Esophagus muscularis mucosa (tissue), 4 donors: ENCODE results near the gene PRDM16. TPM values are rescaled to one million over a fixed set of nuclear protein-coding genes. Genes with fewer than 3 reads are reported as not detected.

ENCODE experiments used
- DNase-seq: peaks from one replicate; pipeline ENCODE4 v3.0.0-alpha.2; 2017; ENCODE audit errors: extremely low spot score
- H3K27ac ChIP-seq, 4 donors: fragments of 200-600 bp; sonication (generic); replicated peaks in 1 of 4; 1 replicate in 3 of 4; 2 replicates in 1 of 4; pipeline ENCODE4 v1.5.1; 2016 to 2019; ENCODE audit warnings: mild to moderate bottlenecking in 1 of 4
- H3K27me3 ChIP-seq, 4 donors: fragments of 200-600 bp; sonication (generic); one replicate each; pipeline versions ENCODE4 v1.5.1 to v1.6.0; 2016 to 2019
- H3K36me3 ChIP-seq, 4 donors: fragments of 200-600 bp; sonication (generic); one replicate each; pipeline ENCODE4 v1.5.1; 2016 to 2019
- H3K4me1 ChIP-seq, 4 donors: fragments of 200-600 bp; sonication (generic); one replicate each; pipeline ENCODE4 v1.5.1; 2016 to 2019
- H3K4me3 ChIP-seq, 4 donors: fragments of 200-600 bp; sonication (generic); 1 replicate in 2 of 4; 2 replicates in 2 of 4; pipeline ENCODE4 v1.5.1; 2016 to 2019; ENCODE audit warnings: mild to moderate bottlenecking in 4 of 4, moderate library complexity in 1 of 4
- H3K9me3 ChIP-seq, 4 donors: fragments of 200-600 bp; sonication (generic); 1 replicate in 3 of 4; 2 replicates in 1 of 4; pipeline ENCODE4 v1.5.1; 2016 to 2019
- EP300 ChIP-seq: sonication (generic); formaldehyde crosslinking; IDR thresholded peaks from one replicate; pipeline ENCODE4 v1.6.1; 2017; ENCODE audit warnings: antibody characterized with exemption
- POLR2A ChIP-seq: fragments of 450-650 bp; IDR thresholded peaks from one replicate; pipeline ENCODE4 v1.6.1; 2017; ENCODE audit warnings: antibody characterized with exemption, moderate library complexity, mild to moderate bottlenecking, low read depth
- POLR2AphosphoS5 ChIP-seq, 2 donors: sonication (generic); formaldehyde crosslinking; IDR thresholded peaks; one replicate each; pipeline ENCODE4 v1.6.1; 2017; ENCODE audit warnings: antibody characterized with exemption in 2 of 2
- WGBS: methylation state at CpG from one replicate; pipeline ENCODE4 v1.1.5; 2018; 5-methylcytosine and 5-hydroxymethylcytosine counted together
- intact Hi-C: fragments of 100-400 bp; cut with DNase I; formaldehyde crosslinking; loops from one replicate; pipeline ENCODE4 v1.15.1; 2023
- total RNA-seq, 4 donors: library from RNA; depleted of rRNA; stranded (reverse); fragments of >200 nt; gene quantifications; one replicate each; pipeline versions ENCODE4 v1.1.0 to v1.2.1, GENCODE V29; 2016
- TF ChIP-seq, protein P1 (sequence below), 3 experiments: fragments of 200-600 bp in 2 of 3; fragments of 450-650 bp in 1 of 3; sonication (generic) in 2 of 3; IDR thresholded peaks; one replicate each; pipeline ENCODE4 v1.5.1; 2017 to 2019; ENCODE audit warnings: antibody characterized with exemption in 3 of 3, mild to moderate bottlenecking in 2 of 3, moderate library complexity in 1 of 3

The PRDM16 gene
- total RNA-seq, 4 donors from 2014 or later: 1.2 to 4.4 (median 2.2) TPM

DNA sequence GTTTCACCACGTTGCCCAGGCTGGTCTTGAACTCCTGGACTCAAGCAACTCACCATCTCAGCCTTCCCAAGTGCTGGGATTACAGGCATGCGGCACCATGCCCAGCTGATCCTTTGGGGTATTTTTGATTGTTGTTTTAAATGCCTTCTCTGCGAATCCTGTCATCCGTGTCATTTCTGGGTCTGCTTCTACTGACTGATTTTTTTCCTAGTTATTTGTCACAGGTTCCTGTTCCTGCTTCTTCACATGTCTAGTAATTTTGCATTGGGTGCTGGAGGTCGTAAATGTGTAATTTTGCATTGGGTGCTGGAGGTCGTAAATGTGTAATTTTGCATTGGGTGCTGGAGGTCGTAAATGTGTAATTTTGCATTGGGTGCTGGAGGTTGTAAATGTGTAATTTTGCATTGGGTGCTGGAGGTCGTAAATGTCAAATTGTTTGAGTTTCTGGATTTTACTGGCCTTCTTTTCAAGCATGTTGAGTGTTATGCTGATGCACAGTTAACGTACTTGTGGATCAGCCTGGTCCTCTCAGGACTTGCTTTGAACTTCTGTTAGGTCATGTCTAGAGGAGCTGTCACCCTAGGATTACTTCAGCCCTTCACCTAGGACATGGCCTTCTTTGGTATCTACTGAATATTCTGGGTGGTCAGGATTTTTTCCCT lies 381.3 kb downstream of the PRDM16 start:
- Histone ChIP-seq H3K27me3 (peaks cover 5 to 71% (median 36%) of the 10 kb centered on the region in 4 donors), H3K4me1 (peaks cover 19 to 28% (median 25%) of the 10 kb centered on the region in 4 donors), H3K4me3 (no peak overlapping the region), H3K36me3 (no peaks in the 10 kb centered on the region), H3K27ac (no peak overlapping the region), H3K9me3 (peaks cover 0 to 21% (median 16%) of the 10 kb centered on the region in 4 donors)
- TF ChIP-seq EP300 (no peak), POLR2A (no peak), POLR2AphosphoS5 (IDR thresholded peaks at IDR 0.05) (no peak)
- TF ChIP-seq, protein P1, sequence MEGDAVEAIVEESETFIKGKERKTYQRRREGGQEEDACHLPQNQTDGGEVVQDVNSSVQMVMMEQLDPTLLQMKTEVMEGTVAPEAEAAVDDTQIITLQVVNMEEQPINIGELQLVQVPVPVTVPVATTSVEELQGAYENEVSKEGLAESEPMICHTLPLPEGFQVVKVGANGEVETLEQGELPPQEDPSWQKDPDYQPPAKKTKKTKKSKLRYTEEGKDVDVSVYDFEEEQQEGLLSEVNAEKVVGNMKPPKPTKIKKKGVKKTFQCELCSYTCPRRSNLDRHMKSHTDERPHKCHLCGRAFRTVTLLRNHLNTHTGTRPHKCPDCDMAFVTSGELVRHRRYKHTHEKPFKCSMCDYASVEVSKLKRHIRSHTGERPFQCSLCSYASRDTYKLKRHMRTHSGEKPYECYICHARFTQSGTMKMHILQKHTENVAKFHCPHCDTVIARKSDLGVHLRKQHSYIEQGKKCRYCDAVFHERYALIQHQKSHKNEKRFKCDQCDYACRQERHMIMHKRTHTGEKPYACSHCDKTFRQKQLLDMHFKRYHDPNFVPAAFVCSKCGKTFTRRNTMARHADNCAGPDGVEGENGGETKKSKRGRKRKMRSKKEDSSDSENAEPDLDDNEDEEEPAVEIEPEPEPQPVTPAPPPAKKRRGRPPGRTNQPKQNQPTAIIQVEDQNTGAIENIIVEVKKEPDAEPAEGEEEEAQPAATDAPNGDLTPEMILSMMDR (IDR thresholded peaks at IDR 0.05): no peak
- intact Hi-C loops: no loop called here
- no peak for DNase-seq
- 79% methylated on average over 9 of the region's 9 CpGs for WGBS

DNA sequence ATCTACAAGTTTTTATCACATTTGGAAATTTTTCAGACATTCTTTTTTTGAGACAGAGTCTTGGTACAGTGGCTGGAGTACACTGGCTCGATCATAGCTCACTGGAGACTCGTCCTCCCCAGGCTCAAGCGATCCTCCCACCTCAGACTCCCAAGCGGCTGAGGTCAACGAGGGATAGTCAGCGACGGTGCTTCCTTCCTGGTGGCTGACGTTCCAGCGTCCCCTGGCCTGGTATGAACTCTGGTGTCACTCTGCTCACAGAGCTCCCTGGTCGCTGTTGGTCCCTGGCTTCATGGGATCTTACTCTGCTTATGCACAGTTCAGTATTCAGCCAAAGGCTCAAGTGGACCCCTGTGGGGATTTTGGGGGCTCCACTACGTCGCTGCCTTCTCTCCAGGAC lies 382.0 kb downstream of the PRDM16 start:
- intact Hi-C loops: no loop called here
- peaks cover 0 to 15% (median 14%) of the 10 kb centered on the region in 4 donors for H3K9me3 ChIP-seq
- 79% methylated on average over 11 of the region's 12 CpGs for WGBS
- no peak for DNase-seq
- peaks cover 5 to 71% (median 37%) of the 10 kb centered on the region in 4 donors for H3K27me3 ChIP-seq
- peaks cover 19 to 31% (median 26%) of the 10 kb centered on the region in 4 donors for H3K4me1 ChIP-seq
- no peak overlapping the region for H3K4me3 ChIP-seq
- no peak for TF ChIP-seq EP300
- no peak for TF ChIP-seq POLR2AphosphoS5 (IDR thresholded peaks at IDR 0.05)
- no peak for TF ChIP-seq POLR2A
- TF ChIP-seq, protein P1 (IDR thresholded peaks at IDR 0.05): no peak
- no peak overlapping the region for H3K27ac ChIP-seq
- H3K36me3 ChIP-seq: no peaks in the 10 kb centered on the region

DNA sequence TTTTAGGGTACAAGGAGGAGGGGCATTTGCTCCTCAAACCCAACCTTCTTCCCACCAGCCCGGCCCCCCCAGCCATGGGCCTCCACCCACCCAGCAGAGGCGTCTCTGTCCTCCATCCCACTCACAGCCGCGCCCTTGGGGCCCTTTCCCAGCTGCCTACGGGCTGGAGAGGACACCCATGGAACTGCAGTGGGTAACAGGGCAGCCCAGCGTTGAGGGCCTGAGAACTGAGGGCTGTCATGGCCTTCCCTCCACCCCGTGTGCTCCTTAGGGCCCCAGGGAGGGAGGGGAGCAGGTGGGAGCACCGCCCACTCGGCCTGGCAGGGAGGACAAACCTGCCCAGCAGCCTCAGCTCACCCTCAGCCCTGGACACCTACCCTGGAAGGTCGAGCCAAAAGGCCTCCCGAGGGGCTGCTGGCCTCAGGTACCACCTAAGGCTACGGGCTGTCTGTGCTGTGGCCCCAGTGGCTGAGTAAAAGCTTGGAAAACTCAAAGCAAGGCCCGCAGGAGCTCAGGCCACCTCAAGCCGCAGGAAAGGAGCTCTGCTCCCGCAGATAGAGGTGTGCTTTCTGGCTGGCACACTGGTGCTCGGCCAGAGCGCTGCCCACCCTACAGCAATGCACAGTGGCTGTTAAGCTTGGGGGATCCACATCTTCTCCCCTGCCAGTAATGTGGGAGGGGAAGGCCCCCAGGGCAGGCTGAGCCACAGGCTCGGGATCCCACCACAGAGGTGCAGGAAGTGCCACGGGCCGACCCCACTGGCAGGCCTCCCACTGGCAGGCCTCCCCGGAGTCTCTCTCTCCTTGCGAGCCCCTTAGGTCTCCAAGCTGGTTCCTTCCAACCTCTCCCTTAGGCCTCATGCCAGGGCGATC lies 383.2 kb downstream of the PRDM16 start:
- DNase-seq: no peak
- TF ChIP-seq POLR2AphosphoS5 (IDR thresholded peaks at IDR 0.05) (no peak), EP300 (no peak), POLR2A (no peak)
- TF ChIP-seq, protein P1 (IDR thresholded peaks at IDR 0.05): no peak
- Histone ChIP-seq H3K4me1 (peaks cover 19 to 34% (median 26%) of the 10 kb centered on the region in 4 donors), H3K4me3 (no peak overlapping the region), H3K27ac (no peak overlapping the region), H3K9me3 (peaks cover 0 to 8% (median 6%) of the 10 kb centered on the region in 4 donors), H3K27me3 (peaks cover 5 to 79% (median 37%) of the 10 kb centered on the region in 4 donors), H3K36me3 (no peaks in the 10 kb centered on the region)
- 70% methylated on average over 12 of the region's 23 CpGs for WGBS
- intact Hi-C loops: no loop called here

DNA sequence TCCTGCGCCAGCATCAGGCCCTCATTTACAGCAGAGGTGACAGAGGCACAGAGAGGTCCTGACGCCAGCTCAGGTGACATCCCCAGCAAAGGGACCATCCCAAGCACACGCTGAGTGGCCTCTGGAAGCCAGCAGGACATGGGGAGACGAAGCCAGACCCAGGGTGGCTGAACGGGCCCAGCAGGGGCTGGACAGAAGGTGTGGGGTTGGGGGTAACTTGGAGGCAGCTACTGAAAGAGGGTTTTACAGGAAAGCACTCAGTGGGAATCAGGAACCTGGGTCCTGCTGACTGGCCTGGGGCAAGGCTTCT lies 383.8 kb downstream of the PRDM16 start:
- H3K4me1 ChIP-seq: peaks cover 22 to 40% (median 31%) of the 10 kb centered on the region in 4 donors
- H3K4me3 ChIP-seq: no peak overlapping the region
- H3K9me3 ChIP-seq: peaks cover 0 to 2% (median 1%) of the 10 kb centered on the region in 4 donors
- WGBS: 49% methylated on average over 5 of the region's 5 CpGs
- no peak for TF ChIP-seq POLR2AphosphoS5 (IDR thresholded peaks at IDR 0.05)
- no peak overlapping the region for H3K27ac ChIP-seq
- H3K27me3 ChIP-seq: peaks cover 5 to 79% (median 37%) of the 10 kb centered on the region in 4 donors
- intact Hi-C loops: no loop called here
- DNase-seq: no peak
- no peaks in the 10 kb centered on the region for H3K36me3 ChIP-seq

DNA sequence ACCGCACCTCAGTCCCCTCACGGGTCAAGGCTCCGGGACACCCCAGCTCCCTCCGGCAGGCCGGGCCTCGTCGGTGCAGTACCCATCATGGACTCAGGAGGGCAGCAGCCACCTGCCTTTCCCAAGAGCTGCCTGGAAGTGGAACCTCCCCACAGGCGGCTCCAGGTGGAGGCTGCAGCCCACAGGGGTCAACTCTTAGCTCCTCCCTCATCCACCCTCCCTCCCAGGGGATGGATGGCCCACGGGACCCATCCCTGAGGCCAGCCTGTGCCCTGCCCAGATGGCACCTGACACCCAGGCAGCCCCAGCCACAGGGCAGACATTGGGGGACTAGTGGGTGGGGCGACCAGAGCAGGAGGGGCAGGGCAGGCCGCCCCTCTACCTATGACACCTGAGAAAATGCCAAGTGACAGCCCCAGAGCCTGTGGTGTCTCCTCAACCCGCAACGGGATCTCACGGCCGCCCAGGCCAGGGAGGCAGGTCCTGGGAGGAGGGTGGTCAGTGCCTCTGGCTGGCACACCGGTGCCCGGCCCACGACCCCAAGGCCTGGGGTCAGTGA lies 384.3 kb downstream of the PRDM16 start:
- no peaks in the 10 kb centered on the region for H3K9me3 ChIP-seq
- peaks cover 5 to 79% (median 37%) of the 10 kb centered on the region in 4 donors for H3K27me3 ChIP-seq
- TF ChIP-seq EP300 (no peak), POLR2A (no peak), POLR2AphosphoS5 (IDR thresholded peaks at IDR 0.05) (no peak)
- TF ChIP-seq, protein P1 (IDR thresholded peaks at IDR 0.05): peak; percentile 75 to 95 (median 77)
- H3K4me1 ChIP-seq: peaks cover 27 to 45% (median 36%) of the 10 kb centered on the region in 4 donors
- DNase-seq: no peak
- intact Hi-C loops: no loop called here
- 25% methylated on average over 6 of the region's 18 CpGs for WGBS
- H3K36me3 ChIP-seq: no peaks in the 10 kb centered on the region
- no peak overlapping the region for H3K27ac ChIP-seq
- no peak overlapping the region for H3K4me3 ChIP-seq
